H9 (cell line): ENCODE measurements around the gene TCF25. TPM values are rescaled to one million over a fixed set of nuclear protein-coding genes. Genes with fewer than 3 reads are reported as not detected.

ENCODE experiments used
- DNase-seq: peaks from one replicate; pipeline ENCODE4 v3.0.0-alpha.2; 2017
- H2AFZ ChIP-seq: one replicate; pipeline ENCODE4 v1.6.1; 2013; ENCODE audit warnings: mild to moderate bottlenecking, low read length, control low read depth, moderate library complexity
- H2AK5ac ChIP-seq: 2 replicates; pipeline ENCODE4 v1.6.1; 2013; ENCODE audit warnings: low read length, control low read depth, mixed read lengths; ENCODE audit not compliant: insufficient read length
- H2BK120ac ChIP-seq: one replicate; pipeline ENCODE4 v1.6.1; 2013; ENCODE audit warnings: low read depth, mild to moderate bottlenecking, low read length, control low read depth, inconsistent platforms; ENCODE audit not compliant: poor library complexity, severe bottlenecking
- H2BK12ac ChIP-seq: 2 replicates; pipeline ENCODE4 v1.6.1; 2013; ENCODE audit warnings: low read length, control low read depth, mixed read lengths, low read depth; ENCODE audit not compliant: insufficient read length
- H2BK15ac ChIP-seq: 2 replicates; pipeline ENCODE4 v1.6.1; 2013; ENCODE audit warnings: low read depth, low read length, control low read depth
- H2BK20ac ChIP-seq: one replicate; pipeline ENCODE4 v1.6.1; 2013; ENCODE audit warnings: low read depth, mild to moderate bottlenecking, low read length, control low read depth, inconsistent platforms; ENCODE audit not compliant: poor library complexity, severe bottlenecking
- H2BK5ac ChIP-seq: 2 replicates; pipeline ENCODE4 v1.6.1; 2013; ENCODE audit warnings: low read length, control low read depth, mixed read lengths; ENCODE audit not compliant: insufficient read length
- H3K14ac ChIP-seq: 2 replicates; pipeline ENCODE4 v1.6.1; 2013; ENCODE audit warnings: low read length, control low read depth; ENCODE audit not compliant: insufficient read depth
- H3K18ac ChIP-seq: 2 replicates; pipeline ENCODE4 v1.6.1; 2013; ENCODE audit warnings: low read depth, mild to moderate bottlenecking, mixed read lengths, low read length, control low read depth; ENCODE audit not compliant: insufficient read length
- H3K23ac ChIP-seq: 2 replicates; pipeline ENCODE4 v1.6.1; 2013; ENCODE audit warnings: low read length, control low read depth, mixed read lengths, low read depth; ENCODE audit not compliant: insufficient read length
- H3K23me2 ChIP-seq: 2 replicates; pipeline ENCODE4 v1.6.1; 2013; ENCODE audit warnings: low read depth, mild to moderate bottlenecking, mixed read lengths, low read length, control low read depth; ENCODE audit not compliant: insufficient read length, poor library complexity, severe bottlenecking
- H3K27ac ChIP-seq: 2 replicates; pipeline ENCODE4 v1.5.1; 2013; ENCODE audit warnings: low read length, control low read depth, mixed read lengths, low read depth; ENCODE audit not compliant: insufficient read length
- H3K27me3 ChIP-seq: 2 replicates; pipeline ENCODE4 v1.6.1; 2013; ENCODE audit warnings: low read length, control low read depth, inconsistent platforms; ENCODE audit not compliant: insufficient read depth
- H3K4ac ChIP-seq: 2 replicates; pipeline ENCODE4 v1.6.1; 2013; ENCODE audit warnings: low read depth, mild to moderate bottlenecking, control low read depth, inconsistent platforms, low read length, moderate library complexity
- H3K4me1 ChIP-seq: 2 replicates; pipeline ENCODE4 v1.6.1; 2013; ENCODE audit warnings: low read length, control low read depth, inconsistent platforms; ENCODE audit not compliant: insufficient read depth
- H3K4me2 ChIP-seq: 2 replicates; pipeline ENCODE4 v1.6.1; 2013; ENCODE audit warnings: low read length, control low read depth, mixed read lengths; ENCODE audit not compliant: insufficient read length, insufficient read depth
- H3K56ac ChIP-seq: 2 replicates; pipeline ENCODE4 v1.6.1; 2013; ENCODE audit warnings: low read depth, mild to moderate bottlenecking, mixed read lengths, low read length, control low read depth; ENCODE audit not compliant: insufficient read length
- H3K79me1 ChIP-seq: 2 replicates; pipeline ENCODE4 v1.6.1; 2013; ENCODE audit warnings: low read depth, mild to moderate bottlenecking, moderate library complexity, low read length, control low read depth, inconsistent platforms; ENCODE audit not compliant: insufficient read depth, poor library complexity, severe bottlenecking
- H3K79me2 ChIP-seq: 2 replicates; pipeline ENCODE4 v1.6.1; 2013; ENCODE audit warnings: low read length, control low read depth, inconsistent platforms; ENCODE audit not compliant: insufficient read depth
- H3K9ac ChIP-seq: 2 replicates; pipeline ENCODE4 v1.6.1; 2013; ENCODE audit warnings: low read length, control low read depth, mixed read lengths; ENCODE audit not compliant: insufficient read length; ENCODE audit errors: extremely low read depth
- H3K9me3 ChIP-seq: one replicate; pipeline ENCODE4 v1.6.1; 2013; ENCODE audit warnings: low read depth, low read length, inconsistent platforms; ENCODE audit not compliant: control insufficient read depth
- H3T11ph ChIP-seq: one replicate; pipeline ENCODE4 v1.6.1; 2013; ENCODE audit warnings: mild to moderate bottlenecking, low read length, control low read depth, inconsistent platforms
- H4K20me1 ChIP-seq: one replicate; pipeline ENCODE4 v1.6.1; 2013; ENCODE audit not compliant: control insufficient read depth, insufficient read length, insufficient read depth
- H4K5ac ChIP-seq: 2 replicates; pipeline ENCODE4 v1.6.1; 2013; ENCODE audit warnings: low read depth, mild to moderate bottlenecking, mixed read lengths, low read length, control low read depth; ENCODE audit not compliant: insufficient read length
- H4K8ac ChIP-seq: replicated peaks from 2 replicates; pipeline ENCODE4 v1.6.1; 2013; ENCODE audit warnings: low read length, control low read depth, mixed read lengths, low read depth; ENCODE audit not compliant: insufficient read length
- H4K91ac ChIP-seq: 2 replicates; pipeline ENCODE4 v1.6.1; 2013; ENCODE audit warnings: low read depth, mild to moderate bottlenecking, moderate library complexity, mixed read lengths, low read length, control low read depth; ENCODE audit not compliant: insufficient read length
- H3K27ac Mint-ChIP-seq, 3 experiments: 2 replicates in 2 of 3; 3 replicates in 1 of 3; pipeline ENCODE4 v1.8.0; 2020 to 2021; ENCODE audit warnings: mixed read lengths in 3 of 3, mild to moderate bottlenecking in 1 of 3, moderate library complexity in 1 of 3
- H3K27me3 Mint-ChIP-seq: 2 replicates; pipeline ENCODE4 v1.8.0; 2021; ENCODE audit warnings: low read depth, mild to moderate bottlenecking, moderate library complexity, mixed read lengths
- H3K36me3 Mint-ChIP-seq, 3 experiments: 2 replicates in 2 of 3; 3 replicates in 1 of 3; pipeline ENCODE4 v1.8.0; 2020 to 2021; ENCODE audit warnings: low read depth in 3 of 3, mixed read lengths in 3 of 3; ENCODE audit not compliant: insufficient read depth in 1 of 3
- H3K4me1 Mint-ChIP-seq, 2 experiments: 2 replicates each; pipeline ENCODE4 v1.8.0; 2020; ENCODE audit warnings: mixed read lengths in 2 of 2
- H3K4me3 Mint-ChIP-seq, 2 experiments: 2 replicates in 1 of 2; 3 replicates in 1 of 2; pipeline ENCODE4 v1.8.0; 2020 to 2021; ENCODE audit warnings: mild to moderate bottlenecking in 2 of 2, mixed read lengths in 2 of 2, moderate library complexity in 1 of 2
- H3K9me3 Mint-ChIP-seq, 2 experiments: 2 replicates in 1 of 2; 3 replicates in 1 of 2; pipeline ENCODE4 v1.8.0; 2020; ENCODE audit warnings: mild to moderate bottlenecking in 2 of 2, mixed read lengths in 2 of 2, moderate library complexity in 1 of 2
- CTCF ChIP-seq: fragments of 200-600 bp; sonication (generic); conservative IDR thresholded peaks from 3 replicates; pipeline ENCODE4 v1.8.0; 2021; ENCODE audit warnings: antibody characterized with exemption, mild to moderate bottlenecking
- WGBS: extraction: QIAGEN DNeasy Blood & Tissue Kit; methylation state at CpG from one replicate; pipeline ENCODE4 v1.1.7; 2013; ENCODE audit warnings: missing lambda C conversion rate, low lambda C conversion rate, mixed read lengths; ENCODE audit not compliant: insufficient read length; ENCODE audit errors: extremely low coverage; 5-methylcytosine and 5-hydroxymethylcytosine counted together
- total RNA-seq: library from RNA; stranded (reverse); gene quantifications from 2 replicates; pipeline ENCODE4 v1.2.1, GENCODE V29; 2021

The TCF25 gene
- total RNA-seq, 1 experiment from 2014 or later, result 109 TPM

GRCh38 chr16:89828199-89828869 lies 45.1 kb upstream of the TCF25 start, which contains the start of gene SPIRE2:
TSS of gene SPIRE2 (plus strand) at chr16:89828475. CDS start at chr16:89828551, 76 bp downstream.
- Histone ChIP-seq H2BK20ac (no peak within 1 kb of the TSS), H3K9ac (peak within 1 kb of the TSS; percentile 2), H2AK5ac (no peak within 1 kb of the TSS), H2BK120ac (no peak within 1 kb of the TSS), H3K4me2 (peak within 1 kb of the TSS; percentile 62), H2AFZ (no peak within 1 kb of the TSS), H3K79me1 (no peaks in the 10 kb centered on the region), H3K23ac (no peak within 1 kb of the TSS), H4K20me1 (no peaks in the 10 kb centered on the region), H3K27ac (no peak within 1 kb of the TSS), H3K56ac (no peak within 1 kb of the TSS), H4K8ac (no peak within 1 kb of the TSS), H3K79me2 (no peaks in the 10 kb centered on the region), H3K23me2 (peaks cover 4% of the 10 kb centered on the region), H3K9me3 (no peaks in the 10 kb centered on the region), H3K14ac (no peak within 1 kb of the TSS), H3K4me1 (no peaks in the 10 kb centered on the region), H3K18ac (no peak within 1 kb of the TSS), H2BK5ac (no peak within 1 kb of the TSS), H4K5ac (no peak within 1 kb of the TSS), H3T11ph (no peak within 1 kb of the TSS), H3K27me3 (no peaks in the 10 kb centered on the region), H2BK12ac (no peak within 1 kb of the TSS), H4K91ac (no peak within 1 kb of the TSS), H3K4ac (no peak within 1 kb of the TSS), H2BK15ac (no peak within 1 kb of the TSS)
- H3K9me3 Mint-ChIP-seq, result no peaks in the 10 kb centered on the region; a peak in 1 of 5 replicates
- no CpG with 5 or more reads among the region's 98 CpGs for WGBS
- no peak for TF ChIP-seq CTCF
- peaks cover 12% of the 10 kb centered on the region in 2 experiments for H3K4me1 Mint-ChIP-seq
- peak; percentile 79 for DNase-seq
- H3K36me3 Mint-ChIP-seq, result peaks cover 0 to 3% (median 0%) of the 10 kb centered on the region in 3 experiments; a peak in 1 of 7 replicates
- H3K27me3 Mint-ChIP-seq, result peaks cover 20% of the 10 kb centered on the region
- H3K4me3 Mint-ChIP-seq, result peak within 1 kb of the TSS; percentile 70 to 88
- H3K27ac Mint-ChIP-seq, result peak within 1 kb of the TSS in 2 of 3 experiments; percentile 14 to 64; a peak in 1 of 7 replicates
